ENCODE data around the gene ARIH2.

The ARIH2 gene

DNA sequence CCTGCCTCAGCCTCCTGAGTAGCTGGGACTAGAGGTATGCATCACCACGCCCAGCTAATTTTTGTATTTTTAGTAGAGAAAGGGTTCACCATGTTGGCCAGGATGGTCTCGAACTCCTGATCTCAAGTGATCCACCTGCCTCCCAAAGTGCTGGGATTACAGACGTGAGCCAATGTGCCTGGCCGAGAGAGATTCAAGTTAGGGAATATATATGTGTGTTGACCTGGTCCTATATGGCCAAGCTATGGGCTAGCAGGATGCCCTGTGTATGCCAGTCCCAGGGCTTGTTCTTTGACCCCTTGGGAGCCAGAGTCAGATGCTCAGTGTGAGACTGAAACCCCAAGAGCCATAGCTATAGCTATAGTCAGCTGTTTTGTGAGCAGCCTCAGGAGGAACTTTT, 105.1 kb downstream of the ARIH2 start:
- Histone ChIP-seq H3K27me3 (ENCODE audit: low read depth, low read length) (no peaks in the 10 kb centered on the region), H3K4me1 (ENCODE audit: control insufficient read depth in 1 of 2, insufficient read depth in 2 of 2, low read length in 2 of 2) (peaks cover 17 to 41% of the 10 kb centered on the region in 2 donors), H3K9me3 (ENCODE audit: control insufficient read depth in 1 of 2, low read length in 2 of 2) (no peaks in the 10 kb centered on the region), H3K27ac (ENCODE audit: low read length) (no peak overlapping the region), H3K4me3 (ENCODE audit: low read depth in 1 of 2, low read length in 2 of 2) (no peak overlapping the region), H3K36me3 (ENCODE audit: control insufficient read depth in 1 of 2, insufficient read depth in 2 of 2, low read length in 2 of 2) (peaks cover 34 to 35% of the 10 kb centered on the region in 2 donors)

DNA sequence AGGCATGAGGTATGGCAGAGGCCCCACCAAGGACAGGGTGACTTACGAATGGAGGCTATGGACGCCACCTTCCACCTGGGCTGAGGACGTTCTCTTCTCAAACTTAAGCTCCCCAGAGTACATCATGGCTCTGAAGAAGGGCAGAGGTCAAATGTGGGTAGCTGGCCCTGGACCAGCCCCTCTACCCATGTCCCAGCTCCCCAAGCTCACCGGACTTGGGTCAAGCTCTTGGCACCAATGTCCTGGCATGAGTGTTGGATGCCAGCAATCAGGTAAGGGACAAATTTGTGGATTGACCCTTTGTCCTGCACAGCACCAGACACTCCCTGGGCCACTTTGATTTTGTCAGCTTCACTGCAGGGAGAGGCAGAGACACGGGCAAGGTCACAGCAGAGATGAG, 105.8 kb downstream of the ARIH2 start:
- Histone ChIP-seq H3K9me3 (ENCODE audit: control insufficient read depth in 1 of 2, low read length in 2 of 2) (no peaks in the 10 kb centered on the region), H3K36me3 (ENCODE audit: control insufficient read depth in 1 of 2, insufficient read depth in 2 of 2, low read length in 2 of 2) (peaks cover 34 to 35% of the 10 kb centered on the region in 2 donors), H3K27me3 (ENCODE audit: low read depth, low read length) (no peaks in the 10 kb centered on the region), H3K4me3 (ENCODE audit: low read depth in 1 of 2, low read length in 2 of 2) (no peak overlapping the region), H3K27ac (ENCODE audit: low read length) (no peak overlapping the region), H3K4me1 (ENCODE audit: control insufficient read depth in 1 of 2, insufficient read depth in 2 of 2, low read length in 2 of 2) (peaks cover 18 to 37% of the 10 kb centered on the region in 2 donors)

DNA sequence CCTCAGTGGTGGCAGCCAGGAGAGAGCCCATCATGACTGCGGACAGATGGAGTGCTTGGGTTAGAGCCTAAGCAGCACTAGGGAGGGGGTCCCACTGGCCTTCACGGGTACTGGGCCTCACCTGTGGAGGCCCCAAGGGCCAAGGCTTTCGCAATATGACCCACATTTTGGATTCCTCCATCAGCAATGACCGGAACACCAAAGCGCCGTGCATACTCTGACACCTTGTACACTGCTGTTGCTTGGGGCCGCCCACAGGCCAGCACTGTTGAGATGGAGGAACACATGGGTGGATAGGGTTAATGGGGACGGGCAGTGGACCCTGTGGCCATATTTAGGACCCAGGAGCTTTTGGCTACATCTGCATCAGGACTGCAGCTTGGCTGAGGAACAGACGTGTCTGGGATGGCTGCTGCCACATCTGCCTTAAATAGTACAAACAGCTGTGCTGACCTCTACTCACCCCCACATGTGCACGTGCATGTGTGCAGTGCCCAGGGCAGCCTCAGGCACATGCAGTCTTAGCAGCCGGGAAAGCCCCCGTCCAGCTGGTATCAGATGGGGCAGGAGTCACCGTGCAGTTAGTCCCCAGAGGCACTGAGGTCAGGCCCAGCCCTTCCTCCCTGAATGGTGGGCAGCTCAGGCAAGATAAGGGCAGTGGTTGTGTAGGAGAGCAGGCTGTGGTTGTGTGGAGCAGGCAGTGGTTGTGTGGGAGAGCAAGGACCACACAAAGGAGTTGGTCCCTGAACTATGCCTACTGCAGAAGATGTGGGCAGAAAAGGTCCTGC, 106.6 kb downstream of the ARIH2 start:
- Histone ChIP-seq H3K36me3 (ENCODE audit: control insufficient read depth in 1 of 2, insufficient read depth in 2 of 2, low read length in 2 of 2) (peaks cover 34 to 36% of the 10 kb centered on the region in 2 donors), H3K27me3 (ENCODE audit: low read depth, low read length) (no peaks in the 10 kb centered on the region)

DNA sequence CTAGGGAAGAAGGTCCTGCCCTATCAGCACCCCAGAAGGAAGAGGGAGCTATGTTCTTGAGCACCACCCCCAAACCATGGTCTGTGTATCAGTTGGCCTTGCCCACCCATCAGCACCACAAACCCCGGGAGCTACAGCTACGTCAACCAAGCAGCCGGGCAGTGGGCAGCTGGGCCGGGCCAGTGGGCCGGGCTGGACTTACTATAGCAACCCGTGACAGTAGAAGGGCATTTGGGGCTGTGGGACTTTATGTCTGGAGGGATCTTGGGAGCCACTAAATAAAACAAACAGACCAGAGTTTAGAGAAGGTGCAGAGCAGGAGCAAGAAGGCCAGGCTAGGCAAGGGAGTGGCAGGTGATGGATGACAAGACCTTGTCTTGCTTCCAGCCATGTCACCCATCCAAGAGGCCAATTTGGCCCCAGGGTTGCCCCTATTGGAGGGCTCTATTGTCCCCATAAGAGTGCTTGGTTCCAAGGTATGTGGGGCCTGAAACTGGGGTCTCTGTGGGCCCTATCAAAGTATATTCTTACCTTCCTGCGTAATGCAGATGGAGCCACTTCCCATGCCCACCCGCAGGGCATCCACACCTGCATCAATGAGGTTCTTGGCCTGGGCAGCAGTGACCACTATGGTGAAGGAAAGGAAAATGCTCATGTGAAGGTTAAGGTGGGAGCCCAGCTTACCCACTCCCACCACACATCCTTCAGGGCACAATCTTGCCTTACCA, 107.3 kb downstream of the ARIH2 start:
- Histone ChIP-seq H3K4me1 (ENCODE audit: control insufficient read depth in 1 of 2, insufficient read depth in 2 of 2, low read length in 2 of 2) (peaks cover 18 to 24% of the 10 kb centered on the region in 2 donors), H3K9me3 (ENCODE audit: control insufficient read depth in 1 of 2, low read length in 2 of 2) (no peaks in the 10 kb centered on the region), H3K36me3 (ENCODE audit: control insufficient read depth in 1 of 2, insufficient read depth in 2 of 2, low read length in 2 of 2) (peaks cover 37 to 41% of the 10 kb centered on the region in 2 donors), H3K4me3 (ENCODE audit: low read depth in 1 of 2, low read length in 2 of 2) (no peak overlapping the region), H3K27ac (ENCODE audit: low read length) (no peak overlapping the region), H3K27me3 (ENCODE audit: low read depth, low read length) (no peaks in the 10 kb centered on the region)

More for the DNA sequence above, 106.6 kb downstream of the ARIH2 start:
- no peaks in the 10 kb centered on the region for H3K9me3 ChIP-seq (ENCODE audit: control insufficient read depth in 1 of 2, low read length in 2 of 2)
- peaks cover 18 to 30% of the 10 kb centered on the region in 2 donors for H3K4me1 ChIP-seq (ENCODE audit: control insufficient read depth in 1 of 2, insufficient read depth in 2 of 2, low read length in 2 of 2)
- H3K4me3 ChIP-seq (ENCODE audit: low read depth in 1 of 2, low read length in 2 of 2): no peak overlapping the region
- H3K27ac ChIP-seq (ENCODE audit: low read length): no peak overlapping the region

DNA sequence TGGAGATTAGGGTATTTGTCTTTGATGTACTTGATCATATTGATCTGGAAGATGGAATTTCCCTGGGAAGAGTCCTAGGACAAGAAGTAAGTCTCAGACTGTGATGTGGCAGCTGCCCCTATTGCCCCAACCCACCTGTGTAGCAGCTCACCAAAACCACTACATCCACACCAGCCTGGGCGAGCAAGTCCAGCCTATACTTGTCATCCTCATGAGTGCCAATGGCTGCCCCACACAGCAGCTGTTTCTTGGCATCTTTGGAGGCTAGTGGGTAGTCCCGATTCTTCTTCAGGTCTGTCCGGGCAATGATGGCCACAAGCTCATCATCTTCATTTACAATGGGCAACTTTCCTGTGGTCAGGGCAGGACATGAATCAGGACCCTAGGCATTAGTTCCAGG, 107.9 kb downstream of the ARIH2 start:
- Histone ChIP-seq H3K36me3 (ENCODE audit: control insufficient read depth in 1 of 2, insufficient read depth in 2 of 2, low read length in 2 of 2) (peaks cover 42 to 45% of the 10 kb centered on the region in 2 donors), H3K4me1 (ENCODE audit: control insufficient read depth in 1 of 2, insufficient read depth in 2 of 2, low read length in 2 of 2) (peaks cover 18 to 24% of the 10 kb centered on the region in 2 donors), H3K27ac (ENCODE audit: low read length) (no peak overlapping the region), H3K27me3 (ENCODE audit: low read depth, low read length) (no peaks in the 10 kb centered on the region), H3K4me3 (ENCODE audit: low read depth in 1 of 2, low read length in 2 of 2) (no peak overlapping the region), H3K9me3 (ENCODE audit: control insufficient read depth in 1 of 2, low read length in 2 of 2) (no peaks in the 10 kb centered on the region)

DNA sequence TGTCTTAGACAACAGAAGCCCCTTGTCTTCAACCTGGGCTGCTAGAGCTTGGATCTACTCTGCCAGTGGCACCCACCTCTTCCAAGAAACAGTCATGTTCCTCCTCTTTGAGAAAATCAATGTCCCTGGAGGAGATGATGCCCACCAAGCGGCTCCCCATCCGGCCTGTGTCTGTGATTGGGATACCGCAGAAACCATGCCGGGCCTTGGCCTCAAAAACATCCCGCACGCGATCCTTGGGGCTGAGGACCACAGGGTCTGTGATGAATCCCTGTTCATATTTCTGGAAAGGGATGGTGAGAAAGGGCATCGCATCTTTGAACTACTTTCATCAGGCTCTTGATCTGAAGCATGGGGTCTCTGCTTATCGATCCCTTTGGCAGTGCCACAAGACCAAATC, 109.0 kb downstream of the ARIH2 start:
- Histone ChIP-seq H3K27ac (ENCODE audit: low read length) (no peak overlapping the region), H3K4me1 (ENCODE audit: control insufficient read depth in 1 of 2, insufficient read depth in 2 of 2, low read length in 2 of 2) (peaks cover 18 to 22% of the 10 kb centered on the region in 2 donors), H3K36me3 (ENCODE audit: control insufficient read depth in 1 of 2, insufficient read depth in 2 of 2, low read length in 2 of 2) (peaks cover 53 to 56% of the 10 kb centered on the region in 2 donors), H3K27me3 (ENCODE audit: low read depth, low read length) (no peaks in the 10 kb centered on the region), H3K9me3 (ENCODE audit: control insufficient read depth in 1 of 2, low read length in 2 of 2) (no peaks in the 10 kb centered on the region), H3K4me3 (ENCODE audit: low read depth in 1 of 2, low read length in 2 of 2) (no peak overlapping the region)

DNA sequence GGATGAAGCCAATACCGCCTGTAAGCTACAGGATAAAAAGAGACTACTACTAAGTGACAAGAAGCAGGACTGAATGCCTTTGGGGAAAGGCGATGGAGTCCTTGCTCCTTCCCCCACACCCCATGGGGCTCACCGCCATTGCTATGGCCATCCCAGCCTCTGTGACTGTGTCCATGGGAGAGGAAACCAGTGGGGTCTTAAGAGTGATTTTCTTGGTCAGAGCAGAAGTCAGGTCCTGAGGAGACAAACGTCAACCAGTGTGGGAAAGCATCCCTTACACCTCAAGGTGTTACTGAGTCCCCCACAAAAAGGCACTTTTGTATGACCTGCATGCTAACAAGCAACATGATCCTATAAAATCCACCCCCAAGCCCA, 109.6 kb downstream of the ARIH2 start:
- peak overlapping the region; percentile 71 to 78 for H3K4me3 ChIP-seq (ENCODE audit: low read depth in 1 of 2, low read length in 2 of 2)
- peak overlapping the region; percentile 92 for H3K27ac ChIP-seq (ENCODE audit: low read length)
- H3K4me1 ChIP-seq (ENCODE audit: control insufficient read depth in 1 of 2, insufficient read depth in 2 of 2, low read length in 2 of 2): peaks cover 12 to 20% of the 10 kb centered on the region in 2 donors
- H3K9me3 ChIP-seq (ENCODE audit: control insufficient read depth in 1 of 2, low read length in 2 of 2): no peaks in the 10 kb centered on the region
- peaks cover 56 to 61% of the 10 kb centered on the region in 2 donors for H3K36me3 ChIP-seq (ENCODE audit: control insufficient read depth in 1 of 2, insufficient read depth in 2 of 2, low read length in 2 of 2)
- H3K27me3 ChIP-seq (ENCODE audit: low read depth, low read length): no peaks in the 10 kb centered on the region

DNA sequence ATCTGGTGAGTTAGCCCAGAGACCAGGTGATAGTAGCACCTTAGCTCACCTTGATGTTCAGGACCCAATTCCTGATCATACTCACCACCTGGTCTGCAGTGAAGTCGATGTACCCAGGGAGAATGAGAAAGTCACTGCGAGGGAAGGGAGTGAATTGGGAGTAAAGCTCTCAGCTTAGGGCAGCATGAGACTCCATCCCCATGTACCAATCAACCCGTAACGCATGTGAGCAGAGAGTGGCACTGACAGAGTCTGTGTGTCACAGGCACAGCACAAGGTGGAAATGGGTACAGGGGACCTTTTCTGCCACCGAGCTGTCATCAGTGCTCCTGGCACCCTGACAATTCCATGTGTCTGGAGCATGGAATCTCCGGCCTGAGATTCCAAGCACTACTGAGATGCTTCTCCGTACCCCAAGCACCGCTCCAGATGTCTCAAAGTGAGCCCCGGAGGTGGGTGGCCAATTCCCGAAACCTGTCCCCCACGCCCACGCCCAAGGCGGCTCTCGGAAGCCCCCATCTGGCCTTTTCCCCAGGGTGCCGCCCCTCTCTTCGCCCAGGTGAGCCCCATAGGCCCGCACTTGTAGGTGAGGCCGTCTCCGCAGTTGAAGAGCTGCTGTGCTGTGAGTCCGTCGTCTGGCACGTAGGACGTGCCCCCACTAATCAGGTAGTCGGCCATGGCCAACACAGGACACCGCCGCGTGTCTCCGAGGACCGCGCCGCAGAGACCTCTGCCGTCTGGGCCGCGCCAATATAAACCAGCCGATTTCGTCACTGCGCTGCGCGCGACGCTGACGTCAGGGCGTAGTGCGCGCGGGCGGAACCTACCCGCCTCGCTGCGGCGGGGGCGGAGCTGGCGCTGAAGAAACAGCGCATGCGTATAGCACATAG, 110.3 kb downstream of the ARIH2 start, which contains the start of gene IMPDH2:
Gene IMPDH2, minus strand, starts transcription at position 726 of the 890 bp plus-strand sequence. Its CDS starts 48 bp downstream, at position 678.
- Histone ChIP-seq H3K27ac (ENCODE audit: low read length) (peak within 1 kb of the TSS; percentile 92), H3K27me3 (ENCODE audit: low read depth, low read length) (no peaks in the 10 kb centered on the region), H3K4me1 (ENCODE audit: control insufficient read depth in 1 of 2, insufficient read depth in 2 of 2, low read length in 2 of 2) (peaks cover 12 to 14% of the 10 kb centered on the region in 2 donors), H3K9me3 (ENCODE audit: control insufficient read depth in 1 of 2, low read length in 2 of 2) (no peaks in the 10 kb centered on the region), H3K4me3 (ENCODE audit: low read depth in 1 of 2, low read length in 2 of 2) (peak within 1 kb of the TSS; percentile 71 to 78), H3K36me3 (ENCODE audit: control insufficient read depth in 1 of 2, insufficient read depth in 2 of 2, low read length in 2 of 2) (peaks cover 54 to 58% of the 10 kb centered on the region in 2 donors)

DNA sequence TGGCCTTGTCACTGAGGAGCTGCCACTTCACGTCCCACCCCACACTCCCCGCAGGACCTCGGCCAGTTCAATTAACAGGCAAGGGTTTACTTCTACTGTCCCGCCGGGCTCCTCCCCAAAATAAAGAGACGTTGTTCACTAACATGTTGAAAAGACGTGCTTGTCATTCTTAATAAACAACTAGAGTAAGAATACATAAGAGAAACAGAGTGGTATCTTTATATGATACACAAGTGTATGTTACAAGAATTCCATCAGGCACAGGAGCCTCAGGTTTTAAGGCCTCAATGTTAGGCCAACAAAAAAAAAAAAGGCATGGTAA, 110.9 kb downstream of the ARIH2 start:
- Histone ChIP-seq H3K27me3 (ENCODE audit: low read depth, low read length) (no peaks in the 10 kb centered on the region), H3K27ac (ENCODE audit: low read length) (peak overlapping the region; percentile 92), H3K9me3 (ENCODE audit: control insufficient read depth in 1 of 2, low read length in 2 of 2) (no peaks in the 10 kb centered on the region), H3K4me1 (ENCODE audit: control insufficient read depth in 1 of 2, insufficient read depth in 2 of 2, low read length in 2 of 2) (peaks cover 12 to 14% of the 10 kb centered on the region in 2 donors), H3K4me3 (ENCODE audit: low read depth in 1 of 2, low read length in 2 of 2) (peak overlapping the region; percentile 71 to 78), H3K36me3 (ENCODE audit: control insufficient read depth in 1 of 2, insufficient read depth in 2 of 2, low read length in 2 of 2) (peaks cover 50 to 56% of the 10 kb centered on the region in 2 donors)

DNA sequence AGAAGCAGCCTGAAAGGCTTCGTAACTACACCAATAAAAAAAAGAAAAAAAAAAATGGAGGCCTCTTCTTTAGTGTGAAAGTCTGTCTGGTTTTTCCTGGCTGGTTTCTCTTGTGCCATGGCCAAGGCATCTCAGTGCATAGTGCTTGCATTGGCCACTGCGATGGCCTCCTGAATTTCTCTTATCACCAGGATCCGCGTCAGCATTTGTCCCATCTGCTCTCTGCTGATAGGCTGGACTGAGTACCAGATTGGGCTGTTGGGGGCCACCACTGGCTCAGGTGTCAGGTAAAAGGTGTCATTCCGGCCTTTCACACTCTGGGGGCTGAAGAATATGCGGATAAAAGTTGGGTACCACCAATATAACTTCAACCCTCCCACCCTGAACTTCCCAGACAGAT, 111.7 kb downstream of the ARIH2 start:
- Histone ChIP-seq H3K27ac (ENCODE audit: low read length) (no peak overlapping the region), H3K36me3 (ENCODE audit: control insufficient read depth in 1 of 2, insufficient read depth in 2 of 2, low read length in 2 of 2) (peaks cover 47 to 56% of the 10 kb centered on the region in 2 donors)

More for the DNA sequence above, 111.7 kb downstream of the ARIH2 start:
- no peaks in the 10 kb centered on the region for H3K9me3 ChIP-seq (ENCODE audit: control insufficient read depth in 1 of 2, low read length in 2 of 2)
- H3K4me1 ChIP-seq (ENCODE audit: control insufficient read depth in 1 of 2, insufficient read depth in 2 of 2, low read length in 2 of 2): peaks cover 12 to 14% of the 10 kb centered on the region in 2 donors
- no peaks in the 10 kb centered on the region for H3K27me3 ChIP-seq (ENCODE audit: low read depth, low read length)
- no peak overlapping the region for H3K4me3 ChIP-seq (ENCODE audit: low read depth in 1 of 2, low read length in 2 of 2)
